Brain microvascular endothelial cell (primary cell): ENCODE results near the gene ANO10.
"Not testable (repeated sequence)": the region's sequence is repeated elsewhere in the genome, so short reads cannot be mapped to it uniquely, and the experiment has no call there.

Experiments
- DNase-seq: peaks from one replicate; pipeline ENCODE4 v3.0.0-alpha.2; 2020
- H3K27ac ChIP-seq: fragments of 250-450 bp; sonication (Bioruptor Pico); 2 replicates; pipeline ENCODE4 v1.5.1; 2020; ENCODE audit warnings: mild to moderate bottlenecking, moderate library complexity
- H3K27me3 ChIP-seq: fragments of 250-450 bp; sonication (Bioruptor Pico); replicated peaks from 2 replicates; pipeline ENCODE4 v1.5.1; 2020; ENCODE audit warnings: mild to moderate bottlenecking
- H3K36me3 ChIP-seq: fragments of 250-450 bp; sonication (Bioruptor Pico); replicated peaks from 2 replicates; pipeline ENCODE4 v1.5.1; 2020; ENCODE audit warnings: mild to moderate bottlenecking
- H3K4me3 ChIP-seq: 2 replicates; pipeline ENCODE4 v1.5.1; 2011; ENCODE audit warnings: low read depth, mild to moderate bottlenecking, control low read depth, low read length, moderate library complexity
- in situ Hi-C: cut with HindIII; loops from 2 replicates; pipeline ENCODE4 v1.10.0; 2017; ENCODE audit warnings: low sequenced_read_pairs, low pct_ligation_motif_present
- TF ChIP-seq, protein P1 (sequence below): IDR thresholded peaks from 2 replicates; pipeline ENCODE4 v1.5.1; 2011; ENCODE audit warnings: low read depth, mild to moderate bottlenecking, moderate library complexity, low read length, control low read depth, inconsistent platforms; ENCODE audit errors: missing control alignments

The ANO10 gene

DNA sequence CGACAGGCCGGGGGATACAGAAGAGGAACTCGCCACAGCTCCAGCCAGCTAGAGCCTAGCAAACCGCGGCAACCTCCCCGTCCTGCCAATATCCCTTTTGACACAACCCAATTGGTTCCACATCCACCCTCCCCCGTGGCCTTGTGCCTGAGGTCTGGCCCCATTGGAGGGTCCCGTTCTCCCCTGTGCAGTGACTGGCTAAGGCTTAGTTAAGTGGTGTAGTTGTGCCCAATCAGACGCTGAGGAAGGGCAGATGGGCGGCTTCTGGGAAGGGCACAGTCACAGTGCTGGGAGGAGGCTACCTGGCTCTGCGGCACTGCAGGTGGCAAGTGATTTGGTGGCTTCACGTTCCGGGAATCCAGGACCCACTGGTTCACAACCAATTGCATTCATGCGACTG, 256.9 kb downstream of the ANO10 start:
- H3K4me3 ChIP-seq, result no peak overlapping the region
- TF ChIP-seq, protein P1, sequence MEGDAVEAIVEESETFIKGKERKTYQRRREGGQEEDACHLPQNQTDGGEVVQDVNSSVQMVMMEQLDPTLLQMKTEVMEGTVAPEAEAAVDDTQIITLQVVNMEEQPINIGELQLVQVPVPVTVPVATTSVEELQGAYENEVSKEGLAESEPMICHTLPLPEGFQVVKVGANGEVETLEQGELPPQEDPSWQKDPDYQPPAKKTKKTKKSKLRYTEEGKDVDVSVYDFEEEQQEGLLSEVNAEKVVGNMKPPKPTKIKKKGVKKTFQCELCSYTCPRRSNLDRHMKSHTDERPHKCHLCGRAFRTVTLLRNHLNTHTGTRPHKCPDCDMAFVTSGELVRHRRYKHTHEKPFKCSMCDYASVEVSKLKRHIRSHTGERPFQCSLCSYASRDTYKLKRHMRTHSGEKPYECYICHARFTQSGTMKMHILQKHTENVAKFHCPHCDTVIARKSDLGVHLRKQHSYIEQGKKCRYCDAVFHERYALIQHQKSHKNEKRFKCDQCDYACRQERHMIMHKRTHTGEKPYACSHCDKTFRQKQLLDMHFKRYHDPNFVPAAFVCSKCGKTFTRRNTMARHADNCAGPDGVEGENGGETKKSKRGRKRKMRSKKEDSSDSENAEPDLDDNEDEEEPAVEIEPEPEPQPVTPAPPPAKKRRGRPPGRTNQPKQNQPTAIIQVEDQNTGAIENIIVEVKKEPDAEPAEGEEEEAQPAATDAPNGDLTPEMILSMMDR, result no peak
- H3K36me3 ChIP-seq, result no peaks in the 10 kb centered on the region
- in situ Hi-C loops, result no loop called here
- DNase-seq, result no peak
- H3K27ac ChIP-seq, result no peak overlapping the region
- no peaks in the 10 kb centered on the region for H3K27me3 ChIP-seq

DNA sequence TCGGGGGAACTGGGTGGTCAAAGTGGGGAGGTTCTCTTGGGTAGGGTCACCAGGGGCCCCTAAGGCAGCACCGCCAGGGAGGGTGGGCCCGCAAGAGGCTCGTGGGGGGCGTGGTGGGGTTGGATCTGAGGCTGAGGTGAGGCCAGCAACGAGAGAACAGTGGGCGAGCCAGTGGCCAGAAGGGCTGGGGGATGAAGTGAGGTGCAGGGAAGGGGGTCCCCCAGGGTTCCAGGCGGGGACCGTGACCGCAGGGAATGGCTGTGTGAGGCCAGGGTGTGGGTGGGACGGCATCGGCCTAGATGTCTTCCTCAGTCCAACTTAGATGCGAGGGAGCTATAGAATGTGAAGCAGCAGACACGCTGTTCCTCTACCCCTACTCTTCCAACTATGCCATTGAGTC, 257.3 kb downstream of the ANO10 start:
- DNase-seq, result no peak
- TF ChIP-seq, protein P1, result no peak
- in situ Hi-C loops, result no loop called here
- Histone ChIP-seq H3K27me3 (no peaks in the 10 kb centered on the region), H3K27ac (no peak overlapping the region), H3K36me3 (no peaks in the 10 kb centered on the region), H3K4me3 (no peak overlapping the region)

DNA sequence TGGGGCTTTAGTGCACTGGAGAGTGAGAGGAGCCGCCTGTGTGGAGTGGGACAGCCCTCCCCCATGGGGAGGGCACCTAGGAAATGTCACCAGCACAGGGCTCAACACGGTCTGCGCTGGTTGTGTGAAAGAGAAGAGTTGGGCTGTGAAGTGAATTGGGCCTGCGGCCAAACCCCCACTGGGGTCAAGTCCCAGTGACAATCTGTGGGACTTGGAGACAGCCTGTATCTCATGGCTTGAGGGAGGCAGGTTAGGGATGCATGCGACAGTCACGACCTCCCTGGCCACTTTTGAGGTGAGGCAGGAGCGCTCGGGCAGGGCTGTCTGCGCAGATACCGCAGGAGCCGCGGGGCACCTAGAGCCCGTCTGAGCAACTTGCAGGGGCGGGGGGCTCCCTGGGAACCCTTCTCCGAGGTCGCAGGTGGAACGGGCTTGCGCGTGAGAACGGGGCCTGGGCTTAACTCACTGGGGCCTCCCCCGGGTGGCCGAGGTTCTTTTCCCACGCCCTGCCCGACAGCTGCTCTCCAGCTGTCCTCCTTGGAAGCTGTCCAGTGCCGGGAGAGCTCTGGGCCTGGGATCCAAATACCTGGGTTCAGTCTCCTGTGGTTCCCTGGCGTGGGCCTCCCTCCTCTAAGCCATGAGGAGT, 258.1 kb downstream of the ANO10 start:
- Histone ChIP-seq H3K27me3 (no peaks in the 10 kb centered on the region), H3K27ac (no peak overlapping the region), H3K36me3 (no peaks in the 10 kb centered on the region), H3K4me3 (no peak overlapping the region)
- DNase-seq, result peak; percentile 33
- in situ Hi-C loops, result no loop called here
- TF ChIP-seq, protein P1, result no peak

DNA sequence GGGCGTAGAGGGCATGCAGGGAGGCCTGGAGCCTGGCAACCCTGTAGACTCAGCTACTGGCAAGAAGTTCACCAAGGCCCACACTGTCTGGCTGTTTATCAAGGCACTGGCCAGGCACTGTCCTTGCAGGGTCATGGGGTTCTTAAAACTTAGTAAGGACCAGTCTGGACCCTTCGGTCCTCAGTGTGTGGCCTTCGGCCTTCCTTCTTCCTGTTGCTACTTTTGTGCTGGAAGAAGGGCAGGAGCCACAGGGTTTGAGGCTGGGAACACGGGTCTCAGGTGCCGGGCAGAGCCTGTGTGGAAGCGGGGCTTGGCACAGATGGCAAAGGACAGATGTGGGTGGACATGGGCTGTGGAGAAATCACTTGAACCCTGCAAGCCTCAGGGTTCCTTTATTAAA, 258.9 kb downstream of the ANO10 start:
- H3K4me3 ChIP-seq, result no peak overlapping the region
- TF ChIP-seq, protein P1, result no peak
- DNase-seq, result no peak
- in situ Hi-C loops, result no loop called here
- no peaks in the 10 kb centered on the region for H3K27me3 ChIP-seq
- no peaks in the 10 kb centered on the region for H3K36me3 ChIP-seq
- no peak overlapping the region for H3K27ac ChIP-seq

DNA sequence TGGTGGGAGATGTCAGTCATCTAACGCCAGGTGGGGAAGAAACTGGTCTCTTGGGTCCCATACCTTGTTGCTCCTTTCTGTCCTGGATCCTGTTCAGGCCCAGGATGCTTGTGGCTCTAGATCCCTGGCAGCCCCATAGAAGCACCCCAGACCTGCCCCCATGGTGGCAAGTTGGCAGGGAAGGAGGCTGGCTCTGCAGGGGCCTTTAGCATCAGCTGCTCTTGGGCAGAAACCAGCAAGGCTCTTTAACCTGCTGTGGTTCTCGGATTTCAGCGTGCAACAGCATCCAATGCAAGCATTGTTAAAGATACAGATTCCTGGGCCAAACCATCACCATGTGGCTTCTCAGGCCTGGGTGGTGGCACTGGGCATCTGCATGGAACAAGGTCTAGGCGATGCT, 259.6 kb downstream of the ANO10 start:
- TF ChIP-seq, protein P1, result no peak
- H3K27ac ChIP-seq, result no peak overlapping the region
- in situ Hi-C loops, result no loop called here
- DNase-seq, result no peak
- no peak overlapping the region for H3K4me3 ChIP-seq
- no peaks in the 10 kb centered on the region for H3K27me3 ChIP-seq
- H3K36me3 ChIP-seq, result no peaks in the 10 kb centered on the region

DNA sequence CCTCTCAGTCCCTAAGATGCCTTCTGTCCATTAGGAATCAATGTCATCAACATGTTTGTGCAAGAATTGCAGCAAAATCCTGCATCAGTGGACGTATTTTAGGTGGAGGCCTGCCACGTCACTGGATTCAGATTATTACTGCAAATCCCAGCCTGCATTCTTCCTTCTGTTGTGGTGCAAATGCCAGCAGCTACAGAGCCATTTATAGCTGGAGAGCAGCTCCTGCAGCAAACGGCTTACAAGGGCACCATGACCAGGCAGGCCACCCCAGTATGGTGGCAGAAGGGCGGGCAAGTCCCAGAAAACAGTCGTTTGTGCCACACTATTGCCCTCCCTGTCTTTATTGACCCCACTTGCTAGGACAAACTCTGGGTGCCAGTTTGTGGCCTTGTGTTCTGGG, 260.7 kb downstream of the ANO10 start:
- in situ Hi-C loops, result no loop called here
- H3K27ac ChIP-seq, result no peak overlapping the region
- TF ChIP-seq, protein P1, result no peak
- no peak overlapping the region for H3K4me3 ChIP-seq
- no peaks in the 10 kb centered on the region for H3K27me3 ChIP-seq
- no peaks in the 10 kb centered on the region for H3K36me3 ChIP-seq
- DNase-seq, result no peak

DNA sequence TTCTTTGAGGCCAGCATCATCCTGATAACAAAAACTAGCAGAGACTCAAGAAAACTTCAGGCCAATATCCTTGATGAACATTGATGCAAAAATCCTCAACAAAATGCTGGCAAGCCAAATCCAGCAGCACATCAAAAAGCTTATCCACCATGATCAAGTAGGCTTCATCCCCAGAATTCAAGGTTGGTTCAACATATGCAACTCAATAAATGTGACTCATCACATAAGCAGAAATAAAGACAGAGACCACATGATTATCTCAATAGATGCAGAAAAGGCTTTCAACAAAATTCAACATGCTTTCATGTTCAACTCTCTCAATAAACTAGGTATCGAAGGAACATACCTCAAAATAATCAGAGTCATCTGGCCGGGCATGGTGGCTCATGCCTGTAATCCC, 265.8 kb downstream of the ANO10 start:
- H3K36me3 ChIP-seq, in situ Hi-C loops, DNase-seq, H3K27me3 ChIP-seq, H3K27ac ChIP-seq, H3K4me3 ChIP-seq: not testable (repeated sequence)
